ENCODE results near the gene SAMD11. TPM values are rescaled to one million over a fixed set of nuclear protein-coding genes. Genes with fewer than 3 reads are reported as not detected.

SAMD11 gene
- total RNA-seq, 1 experiment from 2014 or later: 13.5 TPM

- H3K56ac ChIP-seq (ENCODE audit: insufficient read length, low read depth, low read length): no peak overlapping the region
- H3K4me2 ChIP-seq (ENCODE audit: insufficient read depth, insufficient read length, low read length): no peak overlapping the region
- peaks cover 19% of the 10 kb centered on the region; the same call in 1 of the 2 replicates for H3K27me3 ChIP-seq (ENCODE audit: insufficient read depth, low read length)
- H2BK120ac ChIP-seq (ENCODE audit: low read depth, low read length, poor library complexity, severe bottlenecking): no peak overlapping the region
- no peak overlapping the region for H3K9ac ChIP-seq (ENCODE audit: extremely low read depth, insufficient read length, low read length)
- no peak overlapping the region for H2AFZ ChIP-seq (ENCODE audit: low read length)
- DNase-seq: peak; percentile 36
- peaks cover 2 to 8% (median 3%) of the 10 kb centered on the region in 3 experiments; a peak in 3 of 7 replicates for H3K36me3 Mint-ChIP-seq (ENCODE audit: insufficient read depth in 1 of 3, low read depth in 3 of 3)
- no peak overlapping the region for H3K27ac ChIP-seq (ENCODE audit: insufficient read length, low read depth, low read length)
- no peak overlapping the region for H4K8ac ChIP-seq (replicated peaks; ENCODE audit: insufficient read length, low read depth, low read length)
- H3K23ac ChIP-seq (ENCODE audit: insufficient read length, low read depth, low read length): no peak overlapping the region
- WGBS (ENCODE audit: extremely low coverage, insufficient read length, low lambda C conversion rate): no CpG with 5 or more reads among the region's 21 CpGs
- no peaks in the 10 kb centered on the region for H3K79me2 ChIP-seq (ENCODE audit: insufficient read depth, low read length)
- no peak overlapping the region for H3K18ac ChIP-seq (ENCODE audit: insufficient read length, low read depth, low read length)
- peaks cover 6 to 11% of the 10 kb centered on the region in 2 experiments for H3K4me1 Mint-ChIP-seq
- H3K79me1 ChIP-seq (ENCODE audit: insufficient read depth, low read depth, low read length, poor library complexity, severe bottlenecking): no peaks in the 10 kb centered on the region
- peak overlapping the region; percentile 38 to 55; a peak in 3 of 5 replicates for H3K4me3 Mint-ChIP-seq
- TF ChIP-seq CTCF (conservative IDR thresholded peaks at IDR 0.05): no peak
- no peak overlapping the region for H2BK20ac ChIP-seq (ENCODE audit: low read depth, low read length, poor library complexity, severe bottlenecking)
- H3K27me3 Mint-ChIP-seq (ENCODE audit: low read depth): peaks cover 90% of the 10 kb centered on the region
- no peak overlapping the region for H3K14ac ChIP-seq (ENCODE audit: insufficient read depth, low read length)
- H2BK15ac ChIP-seq (ENCODE audit: low read depth, low read length): no peak overlapping the region
- H4K5ac ChIP-seq (ENCODE audit: insufficient read length, low read depth, low read length): no peak overlapping the region
- H3K9me3 ChIP-seq (ENCODE audit: control insufficient read depth, low read depth, low read length): no peaks in the 10 kb centered on the region
- H2BK12ac ChIP-seq (ENCODE audit: insufficient read length, low read depth, low read length): no peak overlapping the region
- H4K20me1 ChIP-seq (ENCODE audit: control insufficient read depth, insufficient read depth, insufficient read length): no peaks in the 10 kb centered on the region
- H3K4ac ChIP-seq (ENCODE audit: low read depth, low read length): no peak overlapping the region
- H3K27ac Mint-ChIP-seq: no peak overlapping the region; a peak in 1 of 7 replicates
- H3K4me1 ChIP-seq (ENCODE audit: insufficient read depth, low read length): no peaks in the 10 kb centered on the region
- no peak overlapping the region for H3T11ph ChIP-seq (ENCODE audit: low read length)
- no peak overlapping the region for H4K91ac ChIP-seq (ENCODE audit: insufficient read length, low read depth, low read length)
- no peak overlapping the region for H2AK5ac ChIP-seq (ENCODE audit: insufficient read length, low read length)
- peaks cover 0 to 3% of the 10 kb centered on the region in 2 experiments; a peak in 2 of 5 replicates for H3K9me3 Mint-ChIP-seq
- H3K23me2 ChIP-seq (ENCODE audit: insufficient read length, low read depth, low read length, poor library complexity, severe bottlenecking): peaks cover 6% of the 10 kb centered on the region
- H2BK5ac ChIP-seq (ENCODE audit: insufficient read length, low read length): no peak overlapping the region
Observed at GRCh38 chr1:903721-904271, 19.9 kb upstream of the SAMD11 start.

Data from H9 (cell line).